Vagina (tissue), 2 donors: ENCODE data around the gene MSI2.

Experiments used
- POLR2A ChIP-seq, 2 donors: fragments of 450-650 bp; IDR thresholded peaks; one replicate each; pipeline ENCODE4 v1.6.1; 2017; ENCODE audit warnings: antibody characterized with exemption in 2 of 2, mild to moderate bottlenecking in 2 of 2, moderate library complexity in 2 of 2
- TF ChIP-seq, protein P1 (sequence below), 3 experiments: fragments of 450-650 bp in 2 of 3; fragments of 200-600 bp in 1 of 3; sonication (generic) in 1 of 3; IDR thresholded peaks; one replicate each; pipeline ENCODE4 v1.5.1; 2017 to 2019; ENCODE audit warnings: antibody characterized with exemption in 3 of 3, mild to moderate bottlenecking in 2 of 3, moderate library complexity in 2 of 3

DNA sequence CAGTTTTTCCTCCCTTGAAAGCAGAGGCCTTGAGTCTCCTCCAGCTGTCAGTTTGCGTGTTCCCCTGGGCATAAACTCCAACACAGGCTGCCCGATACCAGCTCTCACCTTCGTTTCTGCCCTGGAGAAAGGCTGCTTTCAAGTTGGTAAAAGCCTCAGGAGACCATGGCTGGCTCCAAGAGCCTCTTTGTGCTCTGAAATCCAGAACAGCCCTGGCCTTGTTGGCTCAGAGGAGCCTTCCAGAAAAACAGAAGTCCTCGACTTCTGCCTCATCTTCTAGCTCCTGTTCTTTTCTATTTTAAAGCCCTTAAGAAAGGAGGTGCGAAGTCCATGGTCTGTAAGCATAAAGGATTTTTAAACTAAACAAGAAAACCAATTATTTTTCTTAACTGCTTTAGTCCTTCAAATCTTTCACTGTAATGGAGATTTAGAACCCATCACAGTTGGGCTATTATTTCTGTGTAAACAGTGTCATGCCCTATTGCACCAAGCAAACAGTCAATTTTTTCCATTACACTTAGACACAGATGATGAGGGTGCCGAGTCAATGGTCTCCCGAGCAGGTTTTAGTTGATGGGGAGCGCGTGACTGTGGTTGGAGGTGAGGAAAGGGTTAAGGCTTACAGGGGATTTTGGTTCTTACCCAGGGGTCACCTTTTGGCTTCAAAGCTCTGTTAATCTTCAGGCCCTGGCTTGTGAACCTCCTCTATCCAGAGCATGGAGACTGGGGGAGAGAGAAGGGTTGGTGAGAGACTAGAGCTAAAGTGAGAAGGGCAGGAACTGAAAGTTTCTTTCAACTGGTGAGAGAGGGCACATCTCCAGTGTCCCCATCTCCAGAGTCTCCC lies 212.8 kb downstream of the MSI2 start:
- TF ChIP-seq, protein P1, sequence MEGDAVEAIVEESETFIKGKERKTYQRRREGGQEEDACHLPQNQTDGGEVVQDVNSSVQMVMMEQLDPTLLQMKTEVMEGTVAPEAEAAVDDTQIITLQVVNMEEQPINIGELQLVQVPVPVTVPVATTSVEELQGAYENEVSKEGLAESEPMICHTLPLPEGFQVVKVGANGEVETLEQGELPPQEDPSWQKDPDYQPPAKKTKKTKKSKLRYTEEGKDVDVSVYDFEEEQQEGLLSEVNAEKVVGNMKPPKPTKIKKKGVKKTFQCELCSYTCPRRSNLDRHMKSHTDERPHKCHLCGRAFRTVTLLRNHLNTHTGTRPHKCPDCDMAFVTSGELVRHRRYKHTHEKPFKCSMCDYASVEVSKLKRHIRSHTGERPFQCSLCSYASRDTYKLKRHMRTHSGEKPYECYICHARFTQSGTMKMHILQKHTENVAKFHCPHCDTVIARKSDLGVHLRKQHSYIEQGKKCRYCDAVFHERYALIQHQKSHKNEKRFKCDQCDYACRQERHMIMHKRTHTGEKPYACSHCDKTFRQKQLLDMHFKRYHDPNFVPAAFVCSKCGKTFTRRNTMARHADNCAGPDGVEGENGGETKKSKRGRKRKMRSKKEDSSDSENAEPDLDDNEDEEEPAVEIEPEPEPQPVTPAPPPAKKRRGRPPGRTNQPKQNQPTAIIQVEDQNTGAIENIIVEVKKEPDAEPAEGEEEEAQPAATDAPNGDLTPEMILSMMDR (IDR thresholded peaks at IDR 0.05) = no peak
- no peak for TF ChIP-seq POLR2A (IDR thresholded peaks at IDR 0.05)
